HEK293 (cell line): Measurements from ENCODE around the gene SEZ6L.

Experiments used
- BCL11A ChIP-seq: fragments of 450-650 bp; formaldehyde crosslinking; IDR thresholded peaks from 2 replicates; pipeline ENCODE4 v1.5.1; 2016; ENCODE audit warnings: low read depth, missing biosample characterization, missing genetic modification characterization
- IKZF3 ChIP-seq: fragments of 450-650 bp; IDR thresholded peaks from 2 replicates; pipeline ENCODE4 v1.5.0; 2018; ENCODE audit warnings: missing biosample characterization, mild to moderate bottlenecking, missing genetic modification characterization, moderate library complexity
- SETDB1 ChIP-seq: IDR thresholded peaks from one replicate; pipeline ENCODE4 v1.6.1; 2017; ENCODE audit warnings: mild to moderate bottlenecking, low read length, moderate library complexity, mixed read lengths; ENCODE audit not compliant: insufficient read length
- ZBTB21 ChIP-seq: fragments of 450-650 bp; formaldehyde crosslinking; IDR thresholded peaks from 2 replicates; pipeline ENCODE4 v1.5.1; 2017; ENCODE audit warnings: missing biosample characterization, missing genetic modification characterization
- ZNF140 ChIP-seq: fragments of 450-650 bp; formaldehyde crosslinking; IDR thresholded peaks from 2 replicates; pipeline ENCODE4 v1.5.1; 2016; ENCODE audit warnings: missing biosample characterization, missing genetic modification characterization
- ZNF311 ChIP-seq: fragments of 450-650 bp; formaldehyde crosslinking; IDR thresholded peaks from 2 replicates; pipeline ENCODE4 v1.5.1; 2017; ENCODE audit warnings: missing biosample characterization, missing genetic modification characterization, borderline replicate concordance
- ZNF830 ChIP-seq: fragments of 450-650 bp; IDR thresholded peaks from 2 replicates; pipeline ENCODE4 v1.5.0; 2018; ENCODE audit warnings: missing biosample characterization, missing genetic modification characterization, low read depth, mild to moderate bottlenecking, moderate library complexity
- TF ChIP-seq, protein P1 (sequence below): fragments of 450-650 bp; formaldehyde crosslinking; IDR thresholded peaks from 2 replicates; pipeline ENCODE4 v1.5.1; 2016; ENCODE audit warnings: missing biosample characterization, missing genetic modification characterization
- TF ChIP-seq, protein P2 (sequence below): fragments of 450-650 bp; formaldehyde crosslinking; IDR thresholded peaks from 2 replicates; pipeline ENCODE4 v1.5.1; 2016; ENCODE audit warnings: missing biosample characterization, missing genetic modification characterization
- TF ChIP-seq, protein P3 (sequence below): fragments of 450-650 bp; formaldehyde crosslinking; IDR thresholded peaks from 2 replicates; pipeline ENCODE4 v1.5.1; 2017; ENCODE audit warnings: missing biosample characterization, missing genetic modification characterization
- TF ChIP-seq, protein P4 (sequence below): fragments of 450-650 bp; formaldehyde crosslinking; conservative IDR thresholded peaks from 2 replicates; pipeline ENCODE4 v1.5.1; 2016; ENCODE audit warnings: low read depth, missing biosample characterization, missing genetic modification characterization
- TF ChIP-seq, protein P5 (sequence below): fragments of 450-650 bp; formaldehyde crosslinking; IDR thresholded peaks from 2 replicates; pipeline ENCODE4 v1.5.1; 2016; ENCODE audit warnings: missing biosample characterization, missing genetic modification characterization

DNA sequence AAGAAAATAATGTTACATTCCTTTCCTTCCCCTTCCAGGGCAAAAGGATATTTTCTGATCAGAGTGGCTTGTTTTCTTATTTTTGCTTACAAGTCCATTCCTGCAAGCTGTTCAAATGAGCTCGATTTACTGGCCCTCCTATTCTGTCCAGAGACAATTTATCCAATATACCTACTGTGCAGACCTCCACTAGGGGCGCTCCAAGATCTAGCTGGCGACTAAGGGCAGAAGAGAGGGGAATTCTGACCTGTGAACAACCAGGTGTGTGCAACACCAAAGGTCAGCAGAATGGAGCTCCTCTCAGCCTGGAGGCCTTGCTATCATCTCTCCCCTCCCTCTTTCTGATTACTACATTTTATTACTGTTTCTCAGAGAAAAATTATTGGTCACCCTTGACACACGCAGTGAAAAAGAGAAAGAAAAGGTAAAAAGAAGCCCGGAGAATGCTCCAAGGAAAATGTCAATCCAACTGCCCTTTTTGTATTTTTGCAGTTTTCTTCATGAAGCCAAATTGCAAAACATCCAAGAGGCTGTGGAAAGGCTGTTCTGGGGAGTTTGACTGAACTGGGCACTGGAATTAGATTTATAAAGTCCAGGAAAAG is 3.2 kb downstream of the SEZ6L start:
- TF ChIP-seq, protein P1, sequence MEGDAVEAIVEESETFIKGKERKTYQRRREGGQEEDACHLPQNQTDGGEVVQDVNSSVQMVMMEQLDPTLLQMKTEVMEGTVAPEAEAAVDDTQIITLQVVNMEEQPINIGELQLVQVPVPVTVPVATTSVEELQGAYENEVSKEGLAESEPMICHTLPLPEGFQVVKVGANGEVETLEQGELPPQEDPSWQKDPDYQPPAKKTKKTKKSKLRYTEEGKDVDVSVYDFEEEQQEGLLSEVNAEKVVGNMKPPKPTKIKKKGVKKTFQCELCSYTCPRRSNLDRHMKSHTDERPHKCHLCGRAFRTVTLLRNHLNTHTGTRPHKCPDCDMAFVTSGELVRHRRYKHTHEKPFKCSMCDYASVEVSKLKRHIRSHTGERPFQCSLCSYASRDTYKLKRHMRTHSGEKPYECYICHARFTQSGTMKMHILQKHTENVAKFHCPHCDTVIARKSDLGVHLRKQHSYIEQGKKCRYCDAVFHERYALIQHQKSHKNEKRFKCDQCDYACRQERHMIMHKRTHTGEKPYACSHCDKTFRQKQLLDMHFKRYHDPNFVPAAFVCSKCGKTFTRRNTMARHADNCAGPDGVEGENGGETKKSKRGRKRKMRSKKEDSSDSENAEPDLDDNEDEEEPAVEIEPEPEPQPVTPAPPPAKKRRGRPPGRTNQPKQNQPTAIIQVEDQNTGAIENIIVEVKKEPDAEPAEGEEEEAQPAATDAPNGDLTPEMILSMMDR (tag by site-specific recombination): no peak
- TF ChIP-seq, protein P2, sequence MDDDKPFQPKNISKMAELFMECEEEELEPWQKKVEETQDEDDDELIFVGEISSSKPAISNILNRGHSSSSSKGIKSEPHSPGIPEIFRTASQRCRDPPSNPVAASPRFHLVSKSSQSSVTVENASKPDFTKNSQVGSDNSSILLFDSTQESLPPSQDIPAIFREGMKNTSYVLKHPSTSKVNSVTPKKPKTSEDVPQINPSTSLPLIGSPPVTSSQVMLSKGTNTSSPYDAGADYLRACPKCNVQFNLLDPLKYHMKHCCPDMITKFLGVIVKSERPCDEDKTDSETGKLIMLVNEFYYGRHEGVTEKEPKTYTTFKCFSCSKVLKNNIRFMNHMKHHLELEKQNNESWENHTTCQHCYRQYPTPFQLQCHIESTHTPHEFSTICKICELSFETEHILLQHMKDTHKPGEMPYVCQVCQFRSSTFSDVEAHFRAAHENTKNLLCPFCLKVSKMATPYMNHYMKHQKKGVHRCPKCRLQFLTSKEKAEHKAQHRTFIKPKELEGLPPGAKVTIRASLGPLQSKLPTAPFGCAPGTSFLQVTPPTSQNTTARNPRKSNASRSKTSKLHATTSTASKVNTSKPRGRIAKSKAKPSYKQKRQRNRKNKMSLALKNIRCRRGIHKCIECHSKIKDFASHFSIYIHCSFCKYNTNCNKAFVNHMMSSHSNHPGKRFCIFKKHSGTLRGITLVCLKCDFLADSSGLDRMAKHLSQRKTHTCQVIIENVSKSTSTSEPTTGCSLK (tag by site-specific recombination): no peak
- TF ChIP-seq, protein P3, sequence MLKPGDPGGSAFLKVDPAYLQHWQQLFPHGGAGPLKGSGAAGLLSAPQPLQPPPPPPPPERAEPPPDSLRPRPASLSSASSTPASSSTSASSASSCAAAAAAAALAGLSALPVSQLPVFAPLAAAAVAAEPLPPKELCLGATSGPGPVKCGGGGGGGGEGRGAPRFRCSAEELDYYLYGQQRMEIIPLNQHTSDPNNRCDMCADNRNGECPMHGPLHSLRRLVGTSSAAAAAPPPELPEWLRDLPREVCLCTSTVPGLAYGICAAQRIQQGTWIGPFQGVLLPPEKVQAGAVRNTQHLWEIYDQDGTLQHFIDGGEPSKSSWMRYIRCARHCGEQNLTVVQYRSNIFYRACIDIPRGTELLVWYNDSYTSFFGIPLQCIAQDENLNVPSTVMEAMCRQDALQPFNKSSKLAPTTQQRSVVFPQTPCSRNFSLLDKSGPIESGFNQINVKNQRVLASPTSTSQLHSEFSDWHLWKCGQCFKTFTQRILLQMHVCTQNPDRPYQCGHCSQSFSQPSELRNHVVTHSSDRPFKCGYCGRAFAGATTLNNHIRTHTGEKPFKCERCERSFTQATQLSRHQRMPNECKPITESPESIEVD (tag by site-specific recombination): no peak
- no peak for TF ChIP-seq ZNF140 (tag by site-specific recombination)
- no peak for TF ChIP-seq ZBTB21
- no peak for TF ChIP-seq ZNF311 (tag by site-specific recombination)
- TF ChIP-seq IKZF3 (tag by site-specific recombination): no peak
- no peak for TF ChIP-seq SETDB1
- no peak for TF ChIP-seq BCL11A
- TF ChIP-seq, protein P4, sequence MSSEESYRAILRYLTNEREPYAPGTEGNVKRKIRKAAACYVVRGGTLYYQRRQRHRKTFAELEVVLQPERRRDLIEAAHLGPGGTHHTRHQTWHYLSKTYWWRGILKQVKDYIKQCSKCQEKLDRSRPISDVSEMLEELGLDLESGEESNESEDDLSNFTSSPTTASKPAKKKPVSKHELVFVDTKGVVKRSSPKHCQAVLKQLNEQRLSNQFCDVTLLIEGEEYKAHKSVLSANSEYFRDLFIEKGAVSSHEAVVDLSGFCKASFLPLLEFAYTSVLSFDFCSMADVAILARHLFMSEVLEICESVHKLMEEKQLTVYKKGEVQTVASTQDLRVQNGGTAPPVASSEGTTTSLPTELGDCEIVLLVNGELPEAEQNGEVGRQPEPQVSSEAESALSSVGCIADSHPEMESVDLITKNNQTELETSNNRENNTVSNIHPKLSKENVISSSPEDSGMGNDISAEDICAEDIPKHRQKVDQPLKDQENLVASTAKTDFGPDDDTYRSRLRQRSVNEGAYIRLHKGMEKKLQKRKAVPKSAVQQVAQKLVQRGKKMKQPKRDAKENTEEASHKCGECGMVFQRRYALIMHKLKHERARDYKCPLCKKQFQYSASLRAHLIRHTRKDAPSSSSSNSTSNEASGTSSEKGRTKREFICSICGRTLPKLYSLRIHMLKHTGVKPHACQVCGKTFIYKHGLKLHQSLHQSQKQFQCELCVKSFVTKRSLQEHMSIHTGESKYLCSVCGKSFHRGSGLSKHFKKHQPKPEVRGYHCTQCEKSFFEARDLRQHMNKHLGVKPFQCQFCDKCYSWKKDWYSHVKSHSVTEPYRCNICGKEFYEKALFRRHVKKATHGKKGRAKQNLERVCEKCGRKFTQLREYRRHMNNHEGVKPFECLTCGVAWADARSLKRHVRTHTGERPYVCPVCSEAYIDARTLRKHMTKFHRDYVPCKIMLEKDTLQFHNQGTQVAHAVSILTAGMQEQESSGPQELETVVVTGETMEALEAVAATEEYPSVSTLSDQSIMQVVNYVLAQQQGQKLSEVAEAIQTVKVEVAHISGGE (tag by site-specific recombination): no peak
- no peak for TF ChIP-seq ZNF830 (tag by site-specific recombination)
- TF ChIP-seq, protein P5, sequence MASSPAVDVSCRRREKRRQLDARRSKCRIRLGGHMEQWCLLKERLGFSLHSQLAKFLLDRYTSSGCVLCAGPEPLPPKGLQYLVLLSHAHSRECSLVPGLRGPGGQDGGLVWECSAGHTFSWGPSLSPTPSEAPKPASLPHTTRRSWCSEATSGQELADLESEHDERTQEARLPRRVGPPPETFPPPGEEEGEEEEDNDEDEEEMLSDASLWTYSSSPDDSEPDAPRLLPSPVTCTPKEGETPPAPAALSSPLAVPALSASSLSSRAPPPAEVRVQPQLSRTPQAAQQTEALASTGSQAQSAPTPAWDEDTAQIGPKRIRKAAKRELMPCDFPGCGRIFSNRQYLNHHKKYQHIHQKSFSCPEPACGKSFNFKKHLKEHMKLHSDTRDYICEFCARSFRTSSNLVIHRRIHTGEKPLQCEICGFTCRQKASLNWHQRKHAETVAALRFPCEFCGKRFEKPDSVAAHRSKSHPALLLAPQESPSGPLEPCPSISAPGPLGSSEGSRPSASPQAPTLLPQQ (tag by site-specific recombination): no peak
